Cardiac muscle cell (in vitro differentiated cells and primary cell): ENCODE results near the gene CAMK2G. TPM values are rescaled to one million over a fixed set of nuclear protein-coding genes. Genes with fewer than 3 reads are reported as not detected.
A peak's percentile ranks its signal among the peaks of the same experiment; 100 is the strongest.

Experiments
- DNase-seq, 2 donors: peaks; one replicate each; pipeline versions ENCODE4 v3.0.0 to v3.0.0-alpha.2; 2010 to 2017; ENCODE audit warnings: low read depth in 1 of 2, low spot score in 1 of 2
- H3K27ac ChIP-seq: fragments of 200-600 bp; sonication (generic); 2 replicates; pipeline ENCODE4 v1.5.1; 2016
- H3K27me3 ChIP-seq: fragments of 200-600 bp; sonication (generic); 2 replicates; pipeline ENCODE4 v1.6.0; 2016; ENCODE audit warnings: control low read depth
- H3K36me3 ChIP-seq: fragments of 200-600 bp; sonication (generic); 2 replicates; pipeline ENCODE4 v1.5.1; 2016; ENCODE audit warnings: control low read depth
- H3K4me1 ChIP-seq: fragments of 200-600 bp; sonication (generic); 2 replicates; pipeline ENCODE4 v1.8.1; 2017; ENCODE audit warnings: low read depth, mild to moderate bottlenecking, mixed run types
- H3K4me3 ChIP-seq: fragments of 200-600 bp; sonication (generic); 2 replicates; pipeline ENCODE4 v1.5.1; 2016; ENCODE audit warnings: mild to moderate bottlenecking
- H3K9me3 ChIP-seq: fragments of 200-600 bp; sonication (generic); 2 replicates; pipeline ENCODE4 v1.5.1; 2017; ENCODE audit warnings: low read depth, mild to moderate bottlenecking, control low read depth
- CTCF ChIP-seq: IDR thresholded peaks from 2 replicates; pipeline ENCODE4 v1.5.1; 2012; ENCODE audit warnings: low read depth, mild to moderate bottlenecking, low read length
- polyA plus RNA-seq: library from polyadenylated mRNA; unstranded; fragments of >200 nt; fragmentation: Nextera tagmentation; extraction: Ambion mirVana; gene quantifications from 2 replicates; pipeline ENCODE4 v1.2.1, GENCODE V29; 2016
- total RNA-seq: library from RNA; depleted of rRNA; stranded (reverse); fragments of >200 nt; gene quantifications from 2 replicates; pipeline ENCODE4 v1.2.3, GENCODE V29; 2016

The CAMK2G gene
- total and polyA plus RNA-seq, 2 experiments from 2014 or later, result 7.7 to 29.8 TPM

GRCh38 chr10:73810358-73810734, 64.0 kb downstream of the CAMK2G start:
- Histone ChIP-seq H3K4me3 (peak overlapping the region; percentile 70), H3K27ac (no peak overlapping the region), H3K9me3 (no peaks in the 10 kb centered on the region), H3K27me3 (no peaks in the 10 kb centered on the region), H3K4me1 (no peaks in the 10 kb centered on the region), H3K36me3 (peaks cover 15% of the 10 kb centered on the region)
- no peak for TF ChIP-seq CTCF
- peak in 1 of 2 donors; percentile 36 for DNase-seq

- peaks cover 20% of the 10 kb centered on the region for H3K36me3 ChIP-seq
- H3K27me3 ChIP-seq, result no peaks in the 10 kb centered on the region
- no peak for DNase-seq
Observed at GRCh38 chr10:73809061-73809818, 65.1 kb downstream of the CAMK2G start.

GRCh38 chr10:73808021-73808815, 66.1 kb downstream of the CAMK2G start:
- DNase-seq, result no peak
- Histone ChIP-seq H3K9me3 (no peaks in the 10 kb centered on the region), H3K4me3 (no peak overlapping the region), H3K27me3 (no peaks in the 10 kb centered on the region), H3K36me3 (peaks cover 25% of the 10 kb centered on the region), H3K4me1 (no peaks in the 10 kb centered on the region), H3K27ac (no peak overlapping the region)
- TF ChIP-seq CTCF, result no peak

More at GRCh38 chr10:73809061-73809818, 65.1 kb downstream of the CAMK2G start:
- TF ChIP-seq CTCF, result no peak
- H3K27ac ChIP-seq, result no peak overlapping the region
- H3K9me3 ChIP-seq, result no peaks in the 10 kb centered on the region
- no peak overlapping the region for H3K4me3 ChIP-seq
- no peaks in the 10 kb centered on the region for H3K4me1 ChIP-seq

GRCh38 chr10:73807471-73807870, 66.9 kb downstream of the CAMK2G start:
- Histone ChIP-seq H3K4me1 (no peaks in the 10 kb centered on the region), H3K27ac (no peak overlapping the region), H3K27me3 (no peaks in the 10 kb centered on the region), H3K36me3 (peaks cover 33% of the 10 kb centered on the region), H3K9me3 (no peaks in the 10 kb centered on the region), H3K4me3 (no peak overlapping the region)
- no peak for TF ChIP-seq CTCF
- no peak for DNase-seq

GRCh38 chr10:73806176-73806950, 68.0 kb downstream of the CAMK2G start:
- TF ChIP-seq CTCF, result no peak
- H3K4me1 ChIP-seq, result no peaks in the 10 kb centered on the region
- H3K27ac ChIP-seq, result no peak overlapping the region
- no peak for DNase-seq
- peaks cover 40% of the 10 kb centered on the region for H3K36me3 ChIP-seq
- H3K4me3 ChIP-seq, result no peak overlapping the region
- H3K9me3 ChIP-seq, result no peaks in the 10 kb centered on the region
- H3K27me3 ChIP-seq, result no peaks in the 10 kb centered on the region
